Choroid plexus epithelial cell (primary cell): Measurements from ENCODE around the gene DNAJC2.
A peak's percentile ranks its signal among the peaks of the same experiment; 100 is the strongest.

Experiments used
- DNase-seq: peaks from one replicate; pipeline ENCODE4 v3.0.0-alpha.2; 2010; ENCODE audit warnings: low read depth
- H3K4me3 ChIP-seq: 2 replicates; pipeline ENCODE4 v1.5.1; 2011; ENCODE audit warnings: low read depth, mild to moderate bottlenecking, control low read depth, low read length, moderate library complexity
- CTCF ChIP-seq: conservative IDR thresholded peaks from 2 replicates; pipeline ENCODE4 v1.5.1; 2011; ENCODE audit warnings: low read depth, mild to moderate bottlenecking, control low read depth, inconsistent platforms, low read length, moderate library complexity

DNAJC2 gene

GRCh38 chr7:103344453-103345149, at the start of gene DNAJC2:
TSS of gene DNAJC2 (minus strand) at chr7:103344767. CDS start at chr7:103344622, 145 bp downstream.
- H3K4me3 ChIP-seq = peak within 1 kb of the TSS; percentile 91
- TF ChIP-seq CTCF = no peak
- DNase-seq = peak; percentile 97

DNA sequence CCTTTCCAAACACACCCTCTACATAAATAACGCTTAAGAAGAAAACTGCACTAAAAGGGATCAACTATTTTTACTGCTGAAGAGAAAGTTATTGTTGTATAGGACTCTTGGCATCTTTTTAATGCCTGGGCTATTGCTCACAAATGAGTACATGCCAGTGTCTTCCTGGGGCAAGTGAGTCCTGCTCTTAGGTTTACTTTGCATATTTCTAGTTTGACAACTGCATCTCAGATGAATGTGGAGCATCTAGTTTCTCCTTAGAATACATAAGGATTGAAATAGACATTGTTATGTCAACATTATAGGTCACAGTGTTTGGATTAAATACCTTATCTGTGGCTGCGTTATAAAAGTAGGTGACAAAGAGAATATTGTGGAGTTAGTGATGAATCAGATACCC, 47.4 kb upstream of the DNAJC2 start:
- H3K4me3 ChIP-seq = no peak overlapping the region
- DNase-seq = peak; percentile 2
- TF ChIP-seq CTCF = no peak

GRCh38 chr7:103391150-103391549, 46.6 kb upstream of the DNAJC2 start:
- no peak overlapping the region for H3K4me3 ChIP-seq
- TF ChIP-seq CTCF = no peak
- no peak for DNase-seq

GRCh38 chr7:103389263-103389662, 44.7 kb upstream of the DNAJC2 start:
- no peak for DNase-seq
- H3K4me3 ChIP-seq = no peak overlapping the region
- TF ChIP-seq CTCF = no peak

DNA sequence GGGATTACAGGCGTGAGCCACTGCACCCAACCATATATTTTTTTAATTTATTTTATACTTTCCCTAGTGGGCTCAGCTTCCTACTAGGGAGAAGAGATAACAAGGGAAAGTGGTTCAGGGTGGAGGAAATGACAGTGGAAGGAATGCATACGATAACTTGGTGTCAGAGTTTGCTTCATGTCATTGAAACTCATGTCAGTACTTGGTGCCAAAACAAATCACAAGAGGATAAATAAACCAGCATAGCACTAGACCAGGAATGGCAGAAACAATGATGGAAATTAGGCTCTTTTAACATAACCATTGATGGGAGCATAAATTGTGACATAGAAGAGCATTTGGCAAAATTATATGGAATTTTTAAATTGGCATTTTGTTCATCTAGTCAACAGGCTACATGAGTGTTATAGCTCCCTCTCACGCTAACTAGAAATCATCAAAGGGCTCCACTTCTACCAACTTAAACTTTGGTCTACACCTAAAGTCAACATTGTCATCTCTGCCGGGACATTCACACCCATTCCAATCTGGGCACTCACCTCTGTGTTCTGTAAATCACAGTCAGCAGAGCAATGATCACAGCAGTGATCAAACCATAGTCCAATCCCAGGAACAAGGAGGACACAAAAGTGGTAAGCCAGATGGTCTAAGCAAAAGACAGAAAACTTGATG, 44.0 kb upstream of the DNAJC2 start:
- H3K4me3 ChIP-seq = no peak overlapping the region
- no peak for TF ChIP-seq CTCF
- DNase-seq = no peak

DNA sequence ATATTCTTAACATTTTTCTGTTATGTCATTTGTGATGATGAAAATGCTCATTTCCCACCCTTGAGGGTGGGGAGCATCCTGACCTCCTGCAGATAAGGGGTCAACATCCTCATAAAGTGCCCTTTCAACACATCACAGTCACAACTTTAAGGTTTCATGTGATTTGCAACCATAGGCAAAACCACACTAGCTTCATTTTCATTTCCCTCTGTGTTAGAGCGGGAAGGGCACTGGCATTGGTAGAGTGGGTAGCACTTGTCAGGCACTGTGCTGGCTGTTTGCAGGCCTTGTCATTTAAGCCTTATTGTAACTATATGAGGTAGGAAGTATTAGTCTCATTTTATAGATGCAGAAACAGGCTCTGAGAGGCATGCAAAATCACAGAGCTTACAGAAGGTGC, 42.7 kb upstream of the DNAJC2 start:
- no peak for DNase-seq
- no peak overlapping the region for H3K4me3 ChIP-seq
- TF ChIP-seq CTCF = no peak

DNA sequence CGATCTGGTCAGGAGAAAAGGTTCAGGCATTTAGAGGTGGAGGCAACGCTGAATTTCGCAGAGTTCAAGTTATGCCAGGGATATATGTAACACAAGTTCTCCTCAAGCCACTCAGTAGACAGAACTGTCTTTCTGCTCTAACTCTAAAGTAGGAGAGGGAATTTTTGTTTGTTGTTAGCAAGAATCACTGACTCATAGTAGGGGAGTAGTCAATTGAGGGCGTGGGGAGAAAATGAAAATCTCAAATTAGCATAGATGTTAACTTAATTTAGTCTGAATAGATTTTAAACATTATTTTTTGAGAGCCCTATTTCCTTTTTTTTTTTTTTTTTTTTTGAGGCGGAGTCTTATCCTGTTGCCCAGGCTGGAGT, 37.5 kb upstream of the DNAJC2 start:
- no peak overlapping the region for H3K4me3 ChIP-seq
- no peak for TF ChIP-seq CTCF
- no peak for DNase-seq
